AG09309 (cell line): Measurements from ENCODE around the gene GMNC.

Experiments
- DNase-seq: peaks from one replicate; pipeline ENCODE4 v3.0.0-alpha.2; 2010; ENCODE audit warnings: low read depth
- H3K4me3 ChIP-seq: 2 replicates; pipeline ENCODE4 v1.5.1; 2011; ENCODE audit warnings: mild to moderate bottlenecking, low read depth, low read length, moderate library complexity; ENCODE audit not compliant: control insufficient read depth
- TF ChIP-seq, protein P1 (sequence below): IDR thresholded peaks from 2 replicates; pipeline ENCODE4 v1.5.1; 2011; ENCODE audit warnings: mild to moderate bottlenecking, low read depth, low read length, inconsistent platforms; ENCODE audit not compliant: insufficient read depth, control insufficient read depth; ENCODE audit errors: missing control alignments

GMNC gene

DNA sequence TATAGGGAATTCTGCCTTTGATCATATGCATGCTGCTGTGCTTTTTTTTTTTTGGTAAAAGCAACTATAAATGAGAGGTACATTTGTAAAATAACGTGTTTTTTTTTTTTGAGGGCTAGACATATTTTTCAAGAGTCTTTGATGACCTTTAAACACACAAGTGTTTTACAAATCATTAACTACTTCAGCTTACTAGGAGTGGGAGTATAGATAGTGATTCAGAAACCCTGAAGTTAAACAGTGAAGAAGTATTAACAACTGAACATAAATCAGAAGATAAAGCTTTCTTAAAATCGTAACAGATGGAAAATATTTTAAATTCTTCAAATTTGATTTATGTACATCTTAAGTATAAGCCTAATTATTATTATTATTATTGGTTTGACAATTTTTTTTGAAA lies 2.9 kb upstream of the GMNC start:
- DNase-seq, result no peak
- TF ChIP-seq, protein P1, sequence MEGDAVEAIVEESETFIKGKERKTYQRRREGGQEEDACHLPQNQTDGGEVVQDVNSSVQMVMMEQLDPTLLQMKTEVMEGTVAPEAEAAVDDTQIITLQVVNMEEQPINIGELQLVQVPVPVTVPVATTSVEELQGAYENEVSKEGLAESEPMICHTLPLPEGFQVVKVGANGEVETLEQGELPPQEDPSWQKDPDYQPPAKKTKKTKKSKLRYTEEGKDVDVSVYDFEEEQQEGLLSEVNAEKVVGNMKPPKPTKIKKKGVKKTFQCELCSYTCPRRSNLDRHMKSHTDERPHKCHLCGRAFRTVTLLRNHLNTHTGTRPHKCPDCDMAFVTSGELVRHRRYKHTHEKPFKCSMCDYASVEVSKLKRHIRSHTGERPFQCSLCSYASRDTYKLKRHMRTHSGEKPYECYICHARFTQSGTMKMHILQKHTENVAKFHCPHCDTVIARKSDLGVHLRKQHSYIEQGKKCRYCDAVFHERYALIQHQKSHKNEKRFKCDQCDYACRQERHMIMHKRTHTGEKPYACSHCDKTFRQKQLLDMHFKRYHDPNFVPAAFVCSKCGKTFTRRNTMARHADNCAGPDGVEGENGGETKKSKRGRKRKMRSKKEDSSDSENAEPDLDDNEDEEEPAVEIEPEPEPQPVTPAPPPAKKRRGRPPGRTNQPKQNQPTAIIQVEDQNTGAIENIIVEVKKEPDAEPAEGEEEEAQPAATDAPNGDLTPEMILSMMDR, result no peak
- H3K4me3 ChIP-seq, result no peak overlapping the region

DNA sequence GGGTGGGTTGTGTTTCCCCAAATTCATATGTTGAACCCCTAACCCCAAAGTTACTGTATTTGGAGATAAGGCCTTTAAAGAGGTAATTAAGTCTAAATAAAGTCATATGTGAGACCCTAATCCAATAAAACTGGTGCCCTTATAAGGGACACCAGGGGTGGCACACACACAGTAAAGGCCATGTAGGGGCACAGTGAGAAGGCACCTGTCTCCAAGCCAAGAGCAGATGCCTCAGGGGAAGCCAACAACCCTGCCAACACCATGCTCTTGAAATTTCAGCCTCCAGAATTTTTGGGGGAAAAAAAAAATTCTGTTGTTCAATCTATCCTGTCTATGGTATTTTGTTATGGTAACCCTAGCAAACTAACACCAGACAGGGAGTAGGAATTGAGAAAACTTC lies 1.5 kb upstream of the GMNC start:
- no peak overlapping the region for H3K4me3 ChIP-seq
- DNase-seq, result no peak
- TF ChIP-seq, protein P1, result no peak

DNA sequence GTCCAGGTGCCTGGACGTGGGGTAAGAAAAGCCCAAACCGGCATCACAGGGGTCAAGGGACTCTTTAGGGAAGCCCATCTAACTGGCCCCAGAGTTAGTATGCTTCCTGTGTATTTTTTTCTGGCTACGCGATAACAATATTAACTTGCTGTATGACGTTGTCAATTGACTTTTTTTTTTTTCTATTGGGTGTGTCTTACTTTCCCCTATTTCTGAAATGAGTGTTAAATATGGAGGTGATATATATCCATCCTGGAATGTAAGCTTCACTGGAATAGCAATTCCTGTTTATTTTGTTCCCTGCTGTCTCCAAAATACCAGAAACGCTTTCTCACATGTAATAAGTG lies 598 bp upstream of the GMNC start:
- TF ChIP-seq, protein P1, result no peak
- DNase-seq, result no peak
- H3K4me3 ChIP-seq, result peak overlapping the region; percentile 54

DNA sequence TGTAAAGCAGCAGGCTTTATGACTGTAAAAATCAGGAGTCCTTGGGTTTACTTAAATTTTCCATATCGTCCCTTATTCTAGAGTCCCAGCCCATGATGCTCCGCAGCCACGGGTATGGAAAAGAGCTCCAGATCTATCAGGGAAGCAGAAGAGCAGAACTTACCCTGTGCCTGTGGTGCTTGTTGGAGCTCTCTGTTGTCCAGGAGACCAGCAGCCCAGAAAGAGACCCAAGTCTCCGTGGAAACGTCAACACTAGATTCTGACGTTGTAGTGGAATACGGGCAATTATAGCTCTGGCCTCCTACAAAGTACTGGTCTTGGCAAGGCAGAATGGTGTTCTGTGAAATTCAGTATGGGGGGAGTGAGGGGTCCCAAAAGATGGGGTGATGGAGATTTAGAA lies 2.0 kb downstream of the GMNC start:
- DNase-seq, result no peak
- no peak overlapping the region for H3K4me3 ChIP-seq
- TF ChIP-seq, protein P1, result no peak

DNA sequence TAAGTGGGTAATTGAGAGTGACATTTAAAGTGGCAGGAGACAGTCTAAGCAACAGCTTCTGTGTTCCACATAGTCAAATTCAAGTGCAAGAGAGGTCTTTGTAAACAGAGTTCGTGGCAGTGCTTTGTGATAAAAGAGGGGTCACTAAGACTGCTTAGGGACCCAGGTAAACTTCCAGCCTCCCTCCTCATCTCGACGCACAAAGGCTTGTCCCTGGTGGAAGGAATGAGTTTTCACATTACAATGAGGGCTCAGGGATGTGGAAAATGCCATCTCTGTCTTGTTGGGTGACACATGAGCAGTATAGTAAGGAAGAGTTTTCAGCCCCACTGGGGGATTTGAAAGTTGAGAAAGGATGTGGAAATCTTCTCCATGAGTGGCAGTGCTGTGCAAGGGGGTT lies 7.3 kb downstream of the GMNC start:
- no peak overlapping the region for H3K4me3 ChIP-seq
- no peak for DNase-seq
- TF ChIP-seq, protein P1, result no peak

DNA sequence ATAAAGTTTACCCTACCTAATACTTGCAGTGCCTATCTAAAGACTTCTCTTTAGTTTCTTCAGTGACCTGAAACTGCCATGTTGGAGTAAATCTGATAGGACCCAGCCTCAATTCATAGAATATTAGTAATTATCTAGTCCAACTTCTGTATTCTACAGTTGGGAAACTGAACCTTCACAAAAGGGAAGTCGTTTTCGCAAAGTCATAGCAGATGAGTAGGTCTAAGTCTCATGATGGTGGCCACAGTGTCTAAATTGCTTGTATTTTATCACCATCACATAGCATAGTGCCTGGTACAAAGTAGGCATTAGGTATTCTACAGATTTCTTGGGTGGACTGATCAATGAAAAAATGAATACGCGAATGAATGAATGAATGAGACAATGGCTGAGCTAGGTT lies 8.4 kb downstream of the GMNC start:
- no peak overlapping the region for H3K4me3 ChIP-seq
- no peak for DNase-seq
- TF ChIP-seq, protein P1, result no peak

DNA sequence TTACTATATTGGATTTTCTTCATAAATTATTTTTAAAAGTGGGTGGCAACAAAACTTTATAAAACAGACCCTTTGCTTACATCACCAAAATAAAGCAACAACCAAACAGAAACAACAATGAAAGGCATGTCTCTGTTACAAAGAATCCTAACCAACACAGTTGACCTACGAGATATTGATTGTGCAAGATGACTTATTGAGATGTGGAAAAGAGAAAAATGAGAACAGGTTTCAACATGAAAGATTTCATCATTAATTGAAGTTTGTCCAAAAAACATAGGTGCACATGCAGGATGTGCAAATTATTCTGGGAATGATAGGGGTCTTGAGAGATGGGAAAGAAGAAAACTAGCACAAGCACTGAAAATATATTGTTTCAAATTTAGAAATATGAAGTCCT lies 9.0 kb downstream of the GMNC start:
- TF ChIP-seq, protein P1, result no peak
- no peak overlapping the region for H3K4me3 ChIP-seq
- no peak for DNase-seq
